Liver (tissue), 3 donors: ENCODE data around the gene NF2.

Experiments
- ATF3 ChIP-seq: IDR thresholded peaks from 2 replicates; pipeline ENCODE4 v1.6.1; 2016; ENCODE audit warnings: antibody characterized with exemption
- CTCF ChIP-seq: fragments of 150-350 bp; IDR thresholded peaks from 2 replicates; pipeline ENCODE4 v1.5.1; 2017; ENCODE audit warnings: improper control_type of control experiment, low read depth, low read length; ENCODE audit not compliant: missing input control
- EGR1 ChIP-seq, 2 donors: IDR thresholded peaks; 2 replicates each; pipeline ENCODE4 v1.6.1; 2016 to 2018; ENCODE audit warnings: antibody characterized with exemption in 2 of 2, low read depth in 2 of 2
- GABPA ChIP-seq, 2 donors: IDR thresholded peaks in 1 of 2; conservative IDR thresholded peaks in 1 of 2; 2 replicates each; pipeline ENCODE4 v1.6.1; 2016; ENCODE audit warnings: antibody characterized with exemption in 2 of 2, mild to moderate bottlenecking in 1 of 2, moderate library complexity in 1 of 2
- JUND ChIP-seq, 2 donors: IDR thresholded peaks; 2 replicates each; pipeline ENCODE4 v1.6.1; 2016; ENCODE audit warnings: antibody characterized with exemption in 2 of 2
- MAX ChIP-seq: IDR thresholded peaks from 2 replicates; pipeline ENCODE4 v1.6.1; 2016; ENCODE audit warnings: antibody characterized with exemption
- RAD21 ChIP-seq, 2 donors: IDR thresholded peaks; 2 replicates each; pipeline ENCODE4 v1.6.1; 2016; ENCODE audit warnings: antibody characterized with exemption in 2 of 2, mild to moderate bottlenecking in 2 of 2
- REST ChIP-seq: IDR thresholded peaks from 2 replicates; pipeline ENCODE4 v1.6.1; 2016; ENCODE audit warnings: antibody characterized with exemption, mild to moderate bottlenecking
- RXRA ChIP-seq, 2 donors: IDR thresholded peaks; 2 replicates each; pipeline ENCODE4 v1.6.1; 2017 to 2018; ENCODE audit warnings: antibody characterized with exemption in 2 of 2, mild to moderate bottlenecking in 1 of 2
- SP1 ChIP-seq: IDR thresholded peaks from 2 replicates; pipeline ENCODE4 v1.6.1; 2018; ENCODE audit warnings: antibody characterized with exemption, mild to moderate bottlenecking
- TAF1 ChIP-seq: conservative IDR thresholded peaks from 2 replicates; pipeline ENCODE4 v1.6.1; 2016; ENCODE audit warnings: antibody characterized with exemption, mild to moderate bottlenecking
- YY1 ChIP-seq: IDR thresholded peaks from 2 replicates; pipeline ENCODE4 v1.6.1; 2016; ENCODE audit warnings: antibody characterized with exemption, mild to moderate bottlenecking
- donor health status: healthy.
- donor health status: healthy.

- TF ChIP-seq CTCF: no peak
- no peak for TF ChIP-seq SP1
- no peak for TF ChIP-seq REST
- no peak for TF ChIP-seq JUND (IDR thresholded peaks at IDR 0.05)
- no peak for TF ChIP-seq RAD21 (IDR thresholded peaks at IDR 0.05)
- no peak for TF ChIP-seq EGR1 (IDR thresholded peaks at IDR 0.05; ENCODE audit: low read depth in 2 of 2)
- no peak for TF ChIP-seq ATF3
- TF ChIP-seq YY1: no peak
- no peak for TF ChIP-seq MAX
- no peak for TF ChIP-seq RXRA (IDR thresholded peaks at IDR 0.05)
- TF ChIP-seq GABPA (IDR thresholded peaks at IDR 0.05 in 1 of 2, conservative IDR thresholded peaks at IDR 0.05 in 1 of 2): no peak
- TF ChIP-seq TAF1: no peak
Measured at GRCh38 chr22:29605527-29605850, 2.1 kb downstream of the NF2 start.
